ENCODE data around the gene ADAMTS13.

DNA sequence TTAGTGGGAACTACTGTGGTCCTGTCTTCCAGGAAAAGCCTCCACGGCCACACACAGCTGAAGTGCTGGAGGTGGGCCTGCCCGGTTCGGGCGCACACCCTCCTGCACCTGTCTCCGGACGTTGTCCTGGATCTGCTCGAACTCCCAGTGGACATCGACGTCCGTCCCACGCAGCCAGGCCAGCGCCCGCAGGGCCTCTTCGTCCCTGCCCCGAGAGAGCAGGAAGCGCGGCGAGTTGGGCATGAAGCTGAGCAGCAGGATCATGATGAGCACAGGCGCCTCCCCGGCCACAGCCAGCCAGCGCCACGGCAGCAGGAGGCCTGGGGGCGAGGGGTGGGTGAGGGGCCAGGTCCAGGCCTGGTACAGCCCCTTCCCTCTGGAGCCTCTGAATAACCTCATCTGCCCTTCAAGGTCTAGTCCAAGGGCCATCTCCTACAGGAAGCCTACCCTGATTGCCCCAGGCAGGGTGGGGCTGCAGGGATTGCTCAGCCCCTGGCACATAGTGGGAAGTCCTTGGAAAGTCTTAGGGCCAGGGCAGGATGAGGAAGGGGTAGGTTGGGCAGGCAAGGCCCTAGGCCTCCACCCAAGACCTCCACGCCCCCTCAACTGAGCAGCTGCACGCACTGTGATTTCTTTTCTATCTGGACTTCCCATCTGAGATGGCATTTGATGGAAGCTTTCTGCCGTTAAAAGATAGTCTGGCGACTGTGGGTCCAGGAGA, 53.3 kb downstream of the ADAMTS13 start:
- TF ChIP-seq, protein P1, sequence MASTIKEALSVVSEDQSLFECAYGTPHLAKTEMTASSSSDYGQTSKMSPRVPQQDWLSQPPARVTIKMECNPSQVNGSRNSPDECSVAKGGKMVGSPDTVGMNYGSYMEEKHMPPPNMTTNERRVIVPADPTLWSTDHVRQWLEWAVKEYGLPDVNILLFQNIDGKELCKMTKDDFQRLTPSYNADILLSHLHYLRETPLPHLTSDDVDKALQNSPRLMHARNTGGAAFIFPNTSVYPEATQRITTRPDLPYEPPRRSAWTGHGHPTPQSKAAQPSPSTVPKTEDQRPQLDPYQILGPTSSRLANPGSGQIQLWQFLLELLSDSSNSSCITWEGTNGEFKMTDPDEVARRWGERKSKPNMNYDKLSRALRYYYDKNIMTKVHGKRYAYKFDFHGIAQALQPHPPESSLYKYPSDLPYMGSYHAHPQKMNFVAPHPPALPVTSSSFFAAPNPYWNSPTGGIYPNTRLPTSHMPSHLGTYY (CRISPR knock-in tag; IDR thresholded peaks at IDR 0.05) = no peak
- TF ChIP-seq, protein P2, sequence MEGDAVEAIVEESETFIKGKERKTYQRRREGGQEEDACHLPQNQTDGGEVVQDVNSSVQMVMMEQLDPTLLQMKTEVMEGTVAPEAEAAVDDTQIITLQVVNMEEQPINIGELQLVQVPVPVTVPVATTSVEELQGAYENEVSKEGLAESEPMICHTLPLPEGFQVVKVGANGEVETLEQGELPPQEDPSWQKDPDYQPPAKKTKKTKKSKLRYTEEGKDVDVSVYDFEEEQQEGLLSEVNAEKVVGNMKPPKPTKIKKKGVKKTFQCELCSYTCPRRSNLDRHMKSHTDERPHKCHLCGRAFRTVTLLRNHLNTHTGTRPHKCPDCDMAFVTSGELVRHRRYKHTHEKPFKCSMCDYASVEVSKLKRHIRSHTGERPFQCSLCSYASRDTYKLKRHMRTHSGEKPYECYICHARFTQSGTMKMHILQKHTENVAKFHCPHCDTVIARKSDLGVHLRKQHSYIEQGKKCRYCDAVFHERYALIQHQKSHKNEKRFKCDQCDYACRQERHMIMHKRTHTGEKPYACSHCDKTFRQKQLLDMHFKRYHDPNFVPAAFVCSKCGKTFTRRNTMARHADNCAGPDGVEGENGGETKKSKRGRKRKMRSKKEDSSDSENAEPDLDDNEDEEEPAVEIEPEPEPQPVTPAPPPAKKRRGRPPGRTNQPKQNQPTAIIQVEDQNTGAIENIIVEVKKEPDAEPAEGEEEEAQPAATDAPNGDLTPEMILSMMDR (IDR thresholded peaks at IDR 0.05) = no peak
- TF ChIP-seq ZNF423 (CRISPR knock-in tag; IDR thresholded peaks at IDR 0.05) (no peak), NFE2L1 (CRISPR knock-in tag; IDR thresholded peaks at IDR 0.05) (no peak), ETV6 (CRISPR knock-in tag; IDR thresholded peaks at IDR 0.05) (no peak)
- TF ChIP-seq, protein P3, sequence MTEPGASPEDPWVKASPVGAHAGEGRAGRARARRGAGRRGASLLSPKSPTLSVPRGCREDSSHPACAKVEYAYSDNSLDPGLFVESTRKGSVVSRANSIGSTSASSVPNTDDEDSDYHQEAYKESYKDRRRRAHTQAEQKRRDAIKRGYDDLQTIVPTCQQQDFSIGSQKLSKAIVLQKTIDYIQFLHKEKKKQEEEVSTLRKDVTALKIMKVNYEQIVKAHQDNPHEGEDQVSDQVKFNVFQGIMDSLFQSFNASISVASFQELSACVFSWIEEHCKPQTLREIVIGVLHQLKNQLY (CRISPR knock-in tag; IDR thresholded peaks at IDR 0.05) = no peak
- TF ChIP-seq, protein P4, sequence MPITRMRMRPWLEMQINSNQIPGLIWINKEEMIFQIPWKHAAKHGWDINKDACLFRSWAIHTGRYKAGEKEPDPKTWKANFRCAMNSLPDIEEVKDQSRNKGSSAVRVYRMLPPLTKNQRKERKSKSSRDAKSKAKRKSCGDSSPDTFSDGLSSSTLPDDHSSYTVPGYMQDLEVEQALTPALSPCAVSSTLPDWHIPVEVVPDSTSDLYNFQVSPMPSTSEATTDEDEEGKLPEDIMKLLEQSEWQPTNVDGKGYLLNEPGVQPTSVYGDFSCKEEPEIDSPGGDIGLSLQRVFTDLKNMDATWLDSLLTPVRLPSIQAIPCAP (CRISPR knock-in tag; IDR thresholded peaks at IDR 0.05) = no peak
